Neural progenitor cell (in vitro differentiated cells): ENCODE results near the gene TPSB2. TPM values are rescaled to one million over a fixed set of nuclear protein-coding genes. Genes with fewer than 3 reads are reported as not detected.

ENCODE experiments used
- DNase-seq: peaks from one replicate; pipeline ENCODE4 v3.0.0-alpha.2; 2016; ENCODE audit warnings: low spot score
- H2AFZ ChIP-seq: fragments of 200-600 bp; sonication (generic); replicated peaks from 2 replicates; pipeline ENCODE4 v1.6.1; 2016; ENCODE audit warnings: antibody characterized with exemption
- H3F3A ChIP-seq: fragments of 200-600 bp; sonication (generic); 2 replicates; pipeline ENCODE4 v1.6.1; 2016; ENCODE audit warnings: antibody characterized with exemption, low read depth
- H3K27ac ChIP-seq: fragments of 200-600 bp; sonication (generic); 2 replicates; pipeline ENCODE4 v1.5.1; 2016; ENCODE audit warnings: mild to moderate bottlenecking
- H3K27me3 ChIP-seq: fragments of 200-600 bp; sonication (generic); 2 replicates; pipeline ENCODE4 v1.6.1; 2016; ENCODE audit warnings: mild to moderate bottlenecking, moderate library complexity
- H3K36me3 ChIP-seq: fragments of 200-600 bp; sonication (generic); 2 replicates; pipeline ENCODE4 v1.5.1; 2016
- H3K4me1 ChIP-seq: fragments of 200-600 bp; sonication (generic); 2 replicates; pipeline ENCODE4 v1.6.1; 2016; ENCODE audit warnings: mixed run types
- H3K4me2 ChIP-seq: fragments of 200-600 bp; sonication (generic); 2 replicates; pipeline ENCODE4 v1.6.1; 2016
- H3K4me3 ChIP-seq: fragments of 200-600 bp; sonication (generic); 2 replicates; pipeline ENCODE4 v1.5.1; 2016
- H3K79me2 ChIP-seq: fragments of 200-600 bp; sonication (generic); 2 replicates; pipeline ENCODE4 v1.6.1; 2016; ENCODE audit warnings: low read depth
- H3K9ac ChIP-seq: fragments of 200-600 bp; sonication (generic); 2 replicates; pipeline ENCODE4 v1.6.1; 2016
- H3K9me3 ChIP-seq: fragments of 200-600 bp; sonication (generic); 2 replicates; pipeline ENCODE4 v1.5.1; 2016; ENCODE audit warnings: low read depth
- H4K20me1 ChIP-seq: fragments of 200-600 bp; sonication (generic); 2 replicates; pipeline ENCODE4 v1.6.1; 2016; ENCODE audit warnings: low read depth
- H3K27ac Mint-ChIP-seq: 3 replicates; pipeline ENCODE4 v1.8.0; 2021; ENCODE audit warnings: mixed read lengths
- H3K27me3 Mint-ChIP-seq: 2 replicates; pipeline ENCODE4 v1.8.0; 2022; ENCODE audit warnings: low read depth, mild to moderate bottlenecking, inconsistent platforms, moderate library complexity, mixed read lengths; ENCODE audit not compliant: insufficient read depth
- H3K36me3 Mint-ChIP-seq: 3 replicates; pipeline ENCODE4 v1.8.0; 2021; ENCODE audit warnings: mixed read lengths
- H3K4me1 Mint-ChIP-seq: 3 replicates; pipeline ENCODE4 v1.8.0; 2021; ENCODE audit warnings: mixed read lengths
- H3K4me3 Mint-ChIP-seq: 3 replicates; pipeline ENCODE4 v1.8.0; 2021; ENCODE audit warnings: mild to moderate bottlenecking, moderate library complexity, mixed read lengths
- H3K9me3 Mint-ChIP-seq: 3 replicates; pipeline ENCODE4 v1.8.0; 2020; ENCODE audit warnings: mixed read lengths
- CTCF ChIP-seq: fragments of 200-600 bp; sonication (generic); IDR thresholded peaks from 2 replicates; pipeline ENCODE4 v1.5.1; 2017; ENCODE audit warnings: antibody characterized with exemption, mild to moderate bottlenecking
- EZH2 ChIP-seq: fragments of 200-600 bp; sonication (generic); IDR thresholded peaks from 2 replicates; pipeline ENCODE4 v1.6.1; 2017; ENCODE audit warnings: antibody characterized with exemption, mild to moderate bottlenecking, moderate library complexity
- EZH2phosphoT487 ChIP-seq: fragments of 200-600 bp; sonication (generic); IDR thresholded peaks from 2 replicates; pipeline ENCODE4 v1.6.1; 2017; ENCODE audit warnings: antibody characterized with exemption
- total RNA-seq: library from RNA; depleted of rRNA; stranded (reverse); fragments of >200 nt; gene quantifications from 2 replicates; pipeline ENCODE4 v1.2.3, GENCODE V29; 2015; ENCODE audit warnings: low replicate concordance

The TPSB2 gene
- total RNA-seq, 1 donor from 2014 or later: not detected

GRCh38 chr16:1216296-1216619 is 13.7 kb downstream of the TPSB2 start:
- Histone ChIP-seq H3K79me2 (no peaks in the 10 kb centered on the region), H3K9ac (no peak overlapping the region), H3K4me1 (no peaks in the 10 kb centered on the region), H3K4me3 (no peak overlapping the region), H2AFZ (no peak overlapping the region), H3K9me3 (no peaks in the 10 kb centered on the region), H3K27ac (no peak overlapping the region), H3F3A (no peaks in the 10 kb centered on the region), H3K27me3 (no peaks in the 10 kb centered on the region), H3K36me3 (no peaks in the 10 kb centered on the region), H4K20me1 (no peaks in the 10 kb centered on the region), H3K4me2 (no peak overlapping the region)
- H3K36me3 Mint-ChIP-seq: no peaks in the 10 kb centered on the region
- TF ChIP-seq EZH2 (no peak), CTCF (no peak), EZH2phosphoT487 (no peak)
- H3K4me1 Mint-ChIP-seq: no peaks in the 10 kb centered on the region
- no peak overlapping the region for H3K4me3 Mint-ChIP-seq
- H3K27ac Mint-ChIP-seq: no peak overlapping the region
- H3K9me3 Mint-ChIP-seq: no peaks in the 10 kb centered on the region
- H3K27me3 Mint-ChIP-seq: no peaks in the 10 kb centered on the region
- no peak for DNase-seq

- H4K20me1 ChIP-seq: no peaks in the 10 kb centered on the region
- H3K9me3 ChIP-seq: no peaks in the 10 kb centered on the region
- H3K4me3 ChIP-seq: no peak overlapping the region
- H2AFZ ChIP-seq: no peak overlapping the region
- TF ChIP-seq EZH2phosphoT487 (no peak), CTCF (no peak), EZH2 (no peak)
- H3K27ac Mint-ChIP-seq: no peak overlapping the region
- H3K36me3 Mint-ChIP-seq: no peaks in the 10 kb centered on the region
- no peak overlapping the region for H3K4me3 Mint-ChIP-seq
- H3K79me2 ChIP-seq: no peaks in the 10 kb centered on the region
- H3K9me3 Mint-ChIP-seq: no peaks in the 10 kb centered on the region
- no peaks in the 10 kb centered on the region for H3F3A ChIP-seq
- no peak overlapping the region for H3K4me2 ChIP-seq
- H3K36me3 ChIP-seq: no peaks in the 10 kb centered on the region
- no peaks in the 10 kb centered on the region for H3K4me1 ChIP-seq
- no peaks in the 10 kb centered on the region for H3K27me3 ChIP-seq
- no peak overlapping the region for H3K9ac ChIP-seq
- DNase-seq: no peak
- H3K27ac ChIP-seq: no peak overlapping the region
- H3K27me3 Mint-ChIP-seq: no peaks in the 10 kb centered on the region
- H3K4me1 Mint-ChIP-seq: no peaks in the 10 kb centered on the region
These were observed 14.2 kb downstream of the TPSB2 start for GRCh38 chr16:1215574-1216295.

- H3K9me3 Mint-ChIP-seq: no peaks in the 10 kb centered on the region
- H3K4me3 ChIP-seq: no peak overlapping the region
- H3K36me3 Mint-ChIP-seq: no peaks in the 10 kb centered on the region
- no peak overlapping the region for H3K9ac ChIP-seq
- TF ChIP-seq CTCF: no peak
- no peak for TF ChIP-seq EZH2phosphoT487
- no peak for TF ChIP-seq EZH2
- H2AFZ ChIP-seq: no peak overlapping the region
- no peaks in the 10 kb centered on the region for H3K4me1 ChIP-seq
- H3K4me2 ChIP-seq: no peak overlapping the region
- no peaks in the 10 kb centered on the region for H3K4me1 Mint-ChIP-seq
- H3K36me3 ChIP-seq: no peaks in the 10 kb centered on the region
- H3K9me3 ChIP-seq: no peaks in the 10 kb centered on the region
- no peaks in the 10 kb centered on the region for H3K27me3 Mint-ChIP-seq
- H4K20me1 ChIP-seq: no peaks in the 10 kb centered on the region
- no peaks in the 10 kb centered on the region for H3K27me3 ChIP-seq
- no peak overlapping the region for H3K27ac ChIP-seq
- DNase-seq: no peak
- H3K27ac Mint-ChIP-seq: no peak overlapping the region
- no peaks in the 10 kb centered on the region for H3F3A ChIP-seq
- no peaks in the 10 kb centered on the region for H3K79me2 ChIP-seq
- H3K4me3 Mint-ChIP-seq: no peak overlapping the region
These were observed 15.3 kb downstream of the TPSB2 start for GRCh38 chr16:1214719-1215118.
